ENCODE data around the gene STXBP4.

DNA sequence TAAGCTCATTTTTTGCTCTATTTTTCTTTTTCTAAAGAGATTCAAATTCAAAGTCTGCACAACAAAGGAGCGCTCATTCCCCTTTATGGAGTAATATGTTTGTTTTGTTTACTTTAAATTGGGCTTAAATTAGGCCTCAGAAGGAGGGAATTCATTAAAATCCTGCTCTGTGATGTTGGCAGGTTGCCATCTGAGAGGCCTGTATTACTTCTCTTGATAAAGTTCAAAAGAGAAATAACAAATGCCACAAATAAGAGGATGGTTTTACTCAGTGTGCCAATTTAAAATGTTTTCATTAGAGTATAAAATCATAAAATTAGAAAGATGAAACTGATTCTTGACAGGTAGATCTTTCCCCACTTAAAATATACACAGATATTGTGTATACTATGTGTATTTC, 241.7 kb downstream of the STXBP4 start:
- TF ChIP-seq, protein P1, sequence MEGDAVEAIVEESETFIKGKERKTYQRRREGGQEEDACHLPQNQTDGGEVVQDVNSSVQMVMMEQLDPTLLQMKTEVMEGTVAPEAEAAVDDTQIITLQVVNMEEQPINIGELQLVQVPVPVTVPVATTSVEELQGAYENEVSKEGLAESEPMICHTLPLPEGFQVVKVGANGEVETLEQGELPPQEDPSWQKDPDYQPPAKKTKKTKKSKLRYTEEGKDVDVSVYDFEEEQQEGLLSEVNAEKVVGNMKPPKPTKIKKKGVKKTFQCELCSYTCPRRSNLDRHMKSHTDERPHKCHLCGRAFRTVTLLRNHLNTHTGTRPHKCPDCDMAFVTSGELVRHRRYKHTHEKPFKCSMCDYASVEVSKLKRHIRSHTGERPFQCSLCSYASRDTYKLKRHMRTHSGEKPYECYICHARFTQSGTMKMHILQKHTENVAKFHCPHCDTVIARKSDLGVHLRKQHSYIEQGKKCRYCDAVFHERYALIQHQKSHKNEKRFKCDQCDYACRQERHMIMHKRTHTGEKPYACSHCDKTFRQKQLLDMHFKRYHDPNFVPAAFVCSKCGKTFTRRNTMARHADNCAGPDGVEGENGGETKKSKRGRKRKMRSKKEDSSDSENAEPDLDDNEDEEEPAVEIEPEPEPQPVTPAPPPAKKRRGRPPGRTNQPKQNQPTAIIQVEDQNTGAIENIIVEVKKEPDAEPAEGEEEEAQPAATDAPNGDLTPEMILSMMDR (IDR thresholded peaks at IDR 0.05; ENCODE audit: insufficient read depth, low read length, poor library complexity, severe bottlenecking) = no peak
- TF ChIP-seq EZH2phosphoT487 (conservative IDR thresholded peaks at IDR 0.05; ENCODE audit: low read length) = no peak
